Natural killer cell treated with Interleukin-12 subunit alpha and Interleukin-12 subunit beta and Interleukin-15 and Interleukin-18, amount 100 ng/mL, for 72 hours (primary cell): Measurements from ENCODE around the gene SRSF6. TPM values are rescaled to one million over a fixed set of nuclear protein-coding genes. Genes with fewer than 3 reads are reported as not detected.
"Not testable (repeated sequence)": the region's sequence is repeated elsewhere in the genome, so short reads cannot be mapped to it uniquely, and the experiment has no call there.

Experiments used
- ATAC-seq, 2 donors: fragments of 150-1000 bp; cut with Tn5 transposase in 1 of 2; sonication (Bioruptor Pico), chemical (Tn5 transposase) in 1 of 2; 2 replicates each; pipeline ENCODE4 v1.10.0; 2021
- DNase-seq: peaks from one replicate; pipeline ENCODE4 v3.0.0; 2022; ENCODE audit warnings: low spot score
- H3K27ac Mint-ChIP-seq, 2 donors: 1 replicate in 1 of 2; 2 replicates in 1 of 2; pipeline ENCODE4 v1.8.0; 2022; ENCODE audit warnings: mixed read lengths in 2 of 2, mild to moderate bottlenecking in 1 of 2, moderate library complexity in 1 of 2
- H3K27me3 Mint-ChIP-seq, 2 donors: 1 replicate in 1 of 2; 2 replicates in 1 of 2; pipeline ENCODE4 v1.8.0; 2022; ENCODE audit warnings: mixed read lengths in 2 of 2
- H3K36me3 Mint-ChIP-seq: one replicate; pipeline ENCODE4 v1.8.0; 2022; ENCODE audit warnings: mixed read lengths
- H3K4me1 Mint-ChIP-seq, 2 donors: 1 replicate in 1 of 2; 2 replicates in 1 of 2; pipeline ENCODE4 v1.8.0; 2022; ENCODE audit warnings: low read depth in 2 of 2, mixed read lengths in 2 of 2, mild to moderate bottlenecking in 1 of 2
- H3K4me3 Mint-ChIP-seq: one replicate; pipeline ENCODE4 v1.8.0; 2022; ENCODE audit warnings: mixed read lengths
- H3K9me3 Mint-ChIP-seq: 2 replicates; pipeline ENCODE4 v1.8.0; 2022; ENCODE audit warnings: mixed read lengths
- total RNA-seq, 2 donors: library from RNA; stranded (reverse); gene quantifications; one replicate each; pipeline ENCODE4 v1.2.3, GENCODE V29; 2022

The SRSF6 gene
- 100 to 1,000 TPM; 153 to 164 TPM for total RNA-seq

DNA sequence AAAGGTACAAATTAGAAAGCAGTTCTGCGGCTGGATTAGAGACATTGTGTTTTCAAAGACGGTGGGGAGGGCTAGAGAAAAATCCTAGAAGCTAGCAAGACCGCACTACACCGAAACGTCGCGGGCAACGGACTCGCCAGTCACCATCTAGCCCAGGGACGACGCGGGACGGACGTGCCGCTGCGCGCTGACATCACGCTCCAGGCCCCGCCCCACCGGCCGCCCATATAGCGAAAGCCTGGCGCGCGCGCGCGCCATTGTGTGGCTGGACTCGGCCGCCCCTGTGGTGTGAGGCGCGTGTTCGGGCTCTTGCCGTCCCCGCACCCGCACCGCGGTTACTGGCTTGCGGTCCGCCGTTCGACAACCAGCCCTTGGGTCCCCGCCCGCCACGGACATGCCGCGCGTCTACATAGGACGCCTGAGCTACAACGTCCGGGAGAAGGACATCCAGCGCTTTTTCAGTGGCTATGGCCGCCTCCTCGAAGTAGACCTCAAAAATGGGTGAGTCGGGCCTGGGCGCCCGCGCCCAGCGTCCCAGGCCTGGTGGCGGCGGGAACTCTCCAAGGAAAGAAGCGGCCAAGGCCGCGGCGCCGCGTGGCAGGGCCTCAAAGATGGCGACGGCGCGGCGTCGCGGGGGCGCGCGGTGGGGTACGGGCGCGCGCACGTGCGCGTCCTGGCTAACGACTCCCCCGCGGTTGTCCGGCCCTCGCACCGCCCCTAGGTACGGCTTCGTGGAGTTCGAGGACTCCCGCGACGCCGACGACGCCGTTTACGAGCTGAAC is at the start of gene SRSF6:
TSS of gene SRSF6 (plus strand) at position 257 of the 782 bp plus-strand sequence. CDS start at position 395, 138 bp downstream.
- H3K27me3 Mint-ChIP-seq, result peaks cover 0 to 9% of the 10 kb centered on the region in 2 donors
- peak; percentile 94 for DNase-seq
- peak within 1 kb of the TSS; percentile 93 for H3K4me3 Mint-ChIP-seq
- H3K9me3 Mint-ChIP-seq, result no peaks in the 10 kb centered on the region
- peaks cover 28% of the 10 kb centered on the region for H3K36me3 Mint-ChIP-seq
- peak within 1 kb of the TSS; percentile 90 to 97 for H3K27ac Mint-ChIP-seq
- H3K4me1 Mint-ChIP-seq, result peaks cover 29 to 33% of the 10 kb centered on the region in 2 donors
- ATAC-seq, result peak; percentile 94 to 95

DNA sequence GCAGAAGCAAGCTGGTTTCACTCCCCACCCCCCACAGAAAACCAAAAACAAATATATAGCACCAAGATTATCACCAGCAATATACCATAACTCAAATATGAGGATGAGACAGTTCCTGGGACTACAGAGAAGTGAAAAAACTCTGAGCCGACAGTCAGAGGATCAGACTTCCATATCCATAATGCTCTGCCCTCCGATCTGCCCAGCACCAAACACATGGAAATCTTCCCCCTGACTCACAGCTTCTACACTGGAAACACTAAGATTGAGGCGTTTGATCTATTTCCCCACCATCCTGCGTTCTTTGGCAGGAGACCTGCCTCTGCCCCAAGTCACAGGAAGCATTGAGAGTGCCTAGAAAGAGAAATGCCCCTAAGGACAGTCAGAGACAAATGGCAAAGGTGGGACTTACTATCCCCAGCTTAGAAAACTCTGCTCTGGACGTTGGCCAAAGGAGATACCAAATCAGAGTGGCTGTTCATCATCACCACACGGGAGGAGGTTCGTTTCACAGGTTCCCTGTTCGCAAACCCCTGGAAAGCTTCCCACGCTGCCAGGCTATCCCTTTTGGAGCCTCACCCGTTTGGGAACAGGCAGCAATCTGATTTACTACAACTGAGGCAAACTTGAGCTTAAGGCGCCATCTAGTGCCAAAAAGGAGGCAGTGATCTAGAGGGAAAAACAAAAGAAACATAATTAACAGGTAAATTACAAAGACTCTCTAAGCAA is 48.7 kb upstream of the SRSF6 start:
- Mint-ChIP-seq H3K4me1 (no peaks in the 10 kb centered on the region), H3K36me3 (no peaks in the 10 kb centered on the region), H3K27ac (no peak overlapping the region), H3K9me3 (no peaks in the 10 kb centered on the region), H3K27me3 (peaks cover 30 to 46% of the 10 kb centered on the region in 2 donors), H3K4me3 (no peak overlapping the region)
- no peak for DNase-seq
- ATAC-seq, result no peak

GRCh38 chr20:43409577-43409913 is 48.2 kb upstream of the SRSF6 start:
- Mint-ChIP-seq H3K4me3 (no peak overlapping the region), H3K36me3 (no peaks in the 10 kb centered on the region), H3K4me1 (no peaks in the 10 kb centered on the region), H3K27me3 (peaks cover 30 to 43% of the 10 kb centered on the region in 2 donors), H3K27ac (no peak overlapping the region), H3K9me3 (no peaks in the 10 kb centered on the region)
- ATAC-seq (no peak), DNase-seq (no peak)

DNA sequence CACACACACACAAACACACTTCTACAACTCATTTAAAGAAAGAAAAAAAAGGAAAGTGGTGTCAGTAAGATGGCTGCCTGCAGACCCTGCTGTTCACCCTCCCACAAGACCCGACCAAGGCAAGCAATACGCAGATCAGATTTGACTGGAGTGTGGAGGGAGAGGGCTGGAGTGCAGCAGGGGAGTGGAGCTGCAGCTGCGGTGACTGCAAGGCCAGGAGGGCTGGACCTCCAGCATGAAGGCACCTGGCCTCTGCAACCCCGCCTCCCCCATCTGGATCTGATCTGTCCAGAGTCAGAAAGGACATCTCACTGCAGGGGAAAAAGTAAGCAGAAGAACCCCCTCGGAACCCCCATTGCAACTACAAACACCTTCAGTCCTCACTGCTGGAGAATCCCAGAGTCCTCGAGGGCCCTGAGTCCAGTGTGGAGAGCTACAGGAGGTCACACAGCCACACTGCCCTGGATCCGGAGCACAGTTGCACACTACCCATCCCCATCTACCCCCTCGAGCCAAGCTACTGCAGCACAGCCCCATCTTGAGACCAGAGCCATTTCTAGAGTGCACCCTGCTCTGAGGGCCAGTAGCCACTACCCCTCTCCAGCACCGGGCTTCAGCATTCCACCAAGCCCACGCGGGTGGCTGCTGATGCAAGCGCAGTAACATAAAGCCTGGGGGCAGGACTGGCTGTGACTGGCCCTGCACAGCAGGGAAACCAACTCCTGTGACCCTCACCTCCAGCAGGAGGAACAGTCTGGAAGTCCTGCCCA is 41.9 kb upstream of the SRSF6 start:
- H3K4me1 Mint-ChIP-seq, result no peaks in the 10 kb centered on the region
- peaks cover 19% of the 10 kb centered on the region for H3K9me3 Mint-ChIP-seq
- no peak overlapping the region for H3K4me3 Mint-ChIP-seq
- H3K27me3 Mint-ChIP-seq, result peaks cover 23 to 38% of the 10 kb centered on the region in 2 donors
- ATAC-seq (peak in 1 of 2 donors; percentile 45), DNase-seq (no peak)
- peaks cover 31% of the 10 kb centered on the region for H3K36me3 Mint-ChIP-seq
- no peak overlapping the region for H3K27ac Mint-ChIP-seq

DNA sequence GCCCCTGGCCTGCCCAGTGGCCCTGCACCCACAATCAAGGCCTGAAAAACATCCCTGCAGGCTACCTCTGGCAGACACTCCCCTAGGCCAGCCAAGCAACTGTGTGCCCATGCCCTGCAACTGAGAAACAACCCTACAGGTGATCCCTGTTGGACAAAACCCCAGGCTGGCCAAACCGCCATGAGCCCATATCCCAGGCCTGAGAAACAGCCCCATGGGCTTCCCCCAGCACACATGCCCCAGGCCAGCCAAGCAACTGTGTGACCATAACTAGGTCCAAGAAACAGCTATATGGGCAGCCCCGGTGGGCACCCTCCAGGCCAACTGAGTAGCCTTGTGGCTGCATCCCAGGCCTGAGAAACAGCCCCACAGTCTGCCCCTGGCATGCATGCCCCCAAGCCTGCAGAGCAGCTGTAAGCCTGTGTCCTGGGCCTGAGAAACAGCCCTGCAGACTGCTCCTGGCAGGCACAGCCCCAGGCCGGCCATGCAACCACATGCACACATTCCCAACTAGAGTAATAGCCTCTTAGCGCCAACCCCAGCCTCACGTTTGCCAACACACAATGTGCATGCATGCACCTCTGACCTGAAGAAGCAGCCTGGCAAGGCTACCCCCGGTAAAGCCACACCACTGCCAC is 41.0 kb upstream of the SRSF6 start:
- H3K9me3 Mint-ChIP-seq, result peaks cover 19% of the 10 kb centered on the region
- peaks cover 36% of the 10 kb centered on the region for H3K36me3 Mint-ChIP-seq
- peaks cover 20 to 33% of the 10 kb centered on the region in 2 donors for H3K27me3 Mint-ChIP-seq
- DNase-seq (no peak), ATAC-seq (no peak)
- H3K4me3 Mint-ChIP-seq, result no peak overlapping the region
- H3K27ac Mint-ChIP-seq, result no peak overlapping the region
- no peaks in the 10 kb centered on the region for H3K4me1 Mint-ChIP-seq

GRCh38 chr20:43420192-43420591 is 37.5 kb upstream of the SRSF6 start:
- Mint-ChIP-seq H3K4me3 (no peak overlapping the region), H3K27me3 (peaks cover 25 to 42% of the 10 kb centered on the region in 2 donors), H3K36me3 (peaks cover 36% of the 10 kb centered on the region), H3K4me1 (no peaks in the 10 kb centered on the region), H3K9me3 (peaks cover 19% of the 10 kb centered on the region), H3K27ac (no peak overlapping the region)
- ATAC-seq, result no peak
- no peak for DNase-seq

GRCh38 chr20:43420913-43421312 is 36.8 kb upstream of the SRSF6 start:
- peaks cover 19% of the 10 kb centered on the region for H3K9me3 Mint-ChIP-seq
- ATAC-seq, H3K4me3 Mint-ChIP-seq, H3K27ac Mint-ChIP-seq, DNase-seq, H3K4me1 Mint-ChIP-seq: not testable (repeated sequence)
- peaks cover 36% of the 10 kb centered on the region for H3K36me3 Mint-ChIP-seq
- peaks cover 25 to 42% of the 10 kb centered on the region in 2 donors for H3K27me3 Mint-ChIP-seq

DNA sequence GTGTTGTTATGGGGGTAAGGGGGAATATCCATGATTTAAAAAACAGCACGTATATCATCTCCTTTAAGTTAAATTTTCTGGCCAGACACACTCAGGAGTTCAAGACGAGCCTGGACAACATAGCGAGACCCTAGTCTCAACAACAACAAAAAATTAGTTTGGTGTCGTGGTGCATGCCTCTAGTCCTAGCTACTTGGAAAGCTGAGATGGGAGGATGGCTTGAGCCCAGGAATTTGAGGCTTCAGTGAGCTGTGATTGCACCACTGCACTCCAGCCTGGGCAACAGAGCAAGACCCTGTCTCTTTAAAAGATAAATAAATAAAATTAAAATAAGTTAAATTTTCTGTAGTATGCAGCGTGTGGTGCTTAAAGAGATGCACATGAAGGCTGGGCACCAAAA is 31.5 kb upstream of the SRSF6 start:
- peaks cover 1% of the 10 kb centered on the region for H3K36me3 Mint-ChIP-seq
- no peaks in the 10 kb centered on the region for H3K4me1 Mint-ChIP-seq
- H3K27me3 Mint-ChIP-seq, result peaks cover 19 to 36% of the 10 kb centered on the region in 2 donors
- H3K9me3 Mint-ChIP-seq, result no peaks in the 10 kb centered on the region
- no peak for ATAC-seq
- no peak for DNase-seq
- H3K4me3 Mint-ChIP-seq, result no peak overlapping the region
- H3K27ac Mint-ChIP-seq, result no peak overlapping the region

DNA sequence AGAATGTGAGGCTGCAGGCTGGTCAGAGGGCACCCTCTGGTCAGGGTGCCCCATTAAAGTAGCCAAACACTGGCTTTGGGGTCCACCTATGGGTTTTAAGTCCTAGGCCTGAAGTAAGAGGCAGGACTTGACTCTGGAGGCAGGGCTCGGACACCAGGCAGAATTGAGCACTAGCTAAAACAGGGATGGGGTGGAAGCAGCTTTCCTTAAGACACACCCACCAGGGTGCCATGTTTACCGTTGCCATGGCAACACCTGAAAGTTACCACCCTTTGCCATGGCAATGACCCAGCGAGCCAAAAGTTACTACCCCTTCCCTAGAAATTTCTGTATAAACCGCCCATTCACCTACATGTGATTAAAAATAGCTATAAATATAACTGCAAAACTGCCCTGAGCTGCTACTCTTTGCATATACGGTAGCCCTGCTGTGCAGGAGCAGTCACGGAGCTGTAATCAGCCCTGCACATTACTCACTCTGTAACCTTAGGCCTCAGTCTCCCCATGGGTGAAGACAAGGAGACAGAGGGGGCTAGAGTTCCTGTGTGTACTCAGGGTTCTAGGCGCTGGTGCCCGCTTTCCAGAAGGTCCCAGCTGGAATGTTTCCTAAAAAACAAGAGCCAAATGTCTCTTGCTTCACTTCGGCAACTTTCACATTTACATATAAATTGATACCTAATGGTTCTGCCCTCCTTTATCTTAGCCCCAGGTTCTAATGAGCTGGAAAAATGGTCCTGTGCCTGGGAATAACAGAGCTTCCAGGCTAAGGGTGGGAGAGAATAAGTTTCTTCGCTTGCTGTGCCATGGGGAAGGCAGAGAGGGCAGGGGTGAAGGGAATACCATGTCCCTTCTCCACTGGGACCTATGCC is 27.2 kb upstream of the SRSF6 start:
- Mint-ChIP-seq H3K9me3 (no peaks in the 10 kb centered on the region), H3K27me3 (peaks cover 12 to 40% of the 10 kb centered on the region in 2 donors), H3K27ac (no peak overlapping the region), H3K36me3 (no peaks in the 10 kb centered on the region), H3K4me1 (no peaks in the 10 kb centered on the region), H3K4me3 (no peak overlapping the region)
- no peak for ATAC-seq
- no peak for DNase-seq

DNA sequence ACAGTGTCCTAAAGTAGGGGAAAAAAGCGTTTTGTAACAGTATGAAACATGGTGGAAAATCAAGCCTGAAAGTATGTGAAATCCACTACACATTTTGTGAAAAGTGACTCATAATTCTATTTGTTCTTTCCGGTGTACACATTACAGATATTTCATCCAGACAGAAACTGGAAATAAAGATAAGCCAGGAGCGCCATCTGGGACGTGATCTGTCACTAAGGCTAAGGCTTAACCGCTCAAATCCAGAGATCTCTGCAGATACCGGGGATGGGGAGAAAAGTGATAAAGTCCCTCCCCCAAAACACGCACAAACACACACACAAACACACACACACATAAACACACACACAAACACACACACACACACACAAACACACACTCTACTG is 26.6 kb upstream of the SRSF6 start:
- H3K27ac Mint-ChIP-seq, result no peak overlapping the region
- ATAC-seq, result no peak
- no peaks in the 10 kb centered on the region for H3K4me1 Mint-ChIP-seq
- H3K27me3 Mint-ChIP-seq, result peaks cover 12 to 40% of the 10 kb centered on the region in 2 donors
- H3K36me3 Mint-ChIP-seq, result no peaks in the 10 kb centered on the region
- no peak for DNase-seq
- H3K4me3 Mint-ChIP-seq, result no peak overlapping the region
- H3K9me3 Mint-ChIP-seq, result no peaks in the 10 kb centered on the region

GRCh38 chr20:43432498-43432897 is 25.2 kb upstream of the SRSF6 start:
- ATAC-seq, result no peak
- H3K27ac Mint-ChIP-seq, result no peak overlapping the region
- no peaks in the 10 kb centered on the region for H3K9me3 Mint-ChIP-seq
- DNase-seq, result no peak
- peaks cover 5 to 39% of the 10 kb centered on the region in 2 donors for H3K27me3 Mint-ChIP-seq
- no peaks in the 10 kb centered on the region for H3K36me3 Mint-ChIP-seq
- H3K4me1 Mint-ChIP-seq, result no peaks in the 10 kb centered on the region
- no peak overlapping the region for H3K4me3 Mint-ChIP-seq

DNA sequence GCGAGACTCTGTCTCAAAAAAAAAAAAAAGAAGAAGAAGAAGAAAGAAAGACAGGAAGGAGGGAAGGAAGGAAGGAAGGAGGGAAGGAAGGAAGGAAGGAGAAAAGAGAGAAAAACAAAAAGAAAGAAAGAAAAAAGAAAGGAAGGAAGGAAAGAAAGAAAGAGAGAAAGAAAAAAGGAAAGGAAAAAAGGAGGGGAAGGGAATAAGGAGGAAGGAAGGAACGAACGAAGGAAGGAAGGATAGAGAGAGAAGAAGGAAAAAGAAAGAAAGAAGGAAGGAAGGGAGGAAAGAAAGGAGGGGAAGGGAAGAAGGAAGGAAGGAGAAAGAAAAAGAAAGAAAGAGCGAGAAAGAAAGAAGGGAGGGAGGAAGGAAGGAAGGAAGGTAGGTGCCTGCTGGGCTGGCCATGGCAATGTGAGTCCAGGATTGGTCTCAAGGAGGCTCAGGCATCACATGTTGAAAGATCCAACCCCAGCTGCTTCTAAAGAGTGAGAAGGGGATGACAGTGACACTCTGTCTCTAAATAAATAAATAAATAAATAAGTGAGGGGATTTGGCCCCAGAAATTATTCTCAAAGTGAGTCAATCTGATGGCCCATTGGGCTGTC is 24.3 kb upstream of the SRSF6 start:
- ATAC-seq (no peak), DNase-seq (no peak)
- Mint-ChIP-seq H3K36me3 (no peaks in the 10 kb centered on the region), H3K4me1 (no peaks in the 10 kb centered on the region), H3K27me3 (peaks cover 4 to 36% of the 10 kb centered on the region in 2 donors), H3K9me3 (no peaks in the 10 kb centered on the region), H3K4me3 (no peak overlapping the region), H3K27ac (no peak overlapping the region)
